GM19239 (cell line): ENCODE results near the gene TLCD4.

Experiments used
- DNase-seq: peaks from one replicate; pipeline ENCODE4 v3.0.0; 2011; ENCODE audit warnings: low spot score; ENCODE audit not compliant: insufficient read length
- FAIRE-seq: peaks from 2 replicates; lab custom pipeline; 2011; peaks lifted over from hg19 to GRCh38; lab: Jason Lieb, UNC

Gene TLCD4

DNA sequence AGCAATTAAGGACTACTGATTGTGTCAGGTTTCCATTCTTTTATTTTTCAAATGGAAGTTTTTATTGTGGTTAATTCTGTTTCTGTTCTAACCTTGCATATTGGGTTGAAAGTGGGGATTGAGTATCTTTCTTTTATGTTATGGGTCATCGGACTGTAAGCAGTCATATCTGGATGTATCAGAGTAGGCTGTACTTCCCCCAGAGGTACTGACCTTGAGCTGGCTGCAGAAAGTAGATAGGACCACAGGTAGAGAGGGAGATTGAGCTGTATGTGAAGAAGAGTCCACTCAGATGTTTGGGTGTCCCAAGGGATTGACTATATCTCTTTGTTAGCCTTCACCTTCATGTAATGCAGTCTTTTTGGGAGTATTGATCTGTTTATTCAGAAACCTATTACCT lies 23.9 kb upstream of the TLCD4 start:
- peak; percentile 11 for FAIRE-seq

GRCh38 chr1:95094923-95095322 lies 22.2 kb upstream of the TLCD4 start:
- DNase-seq (no peak), FAIRE-seq (no peak)

More for the DNA sequence above, 23.9 kb upstream of the TLCD4 start:
- no peak for DNase-seq

DNA sequence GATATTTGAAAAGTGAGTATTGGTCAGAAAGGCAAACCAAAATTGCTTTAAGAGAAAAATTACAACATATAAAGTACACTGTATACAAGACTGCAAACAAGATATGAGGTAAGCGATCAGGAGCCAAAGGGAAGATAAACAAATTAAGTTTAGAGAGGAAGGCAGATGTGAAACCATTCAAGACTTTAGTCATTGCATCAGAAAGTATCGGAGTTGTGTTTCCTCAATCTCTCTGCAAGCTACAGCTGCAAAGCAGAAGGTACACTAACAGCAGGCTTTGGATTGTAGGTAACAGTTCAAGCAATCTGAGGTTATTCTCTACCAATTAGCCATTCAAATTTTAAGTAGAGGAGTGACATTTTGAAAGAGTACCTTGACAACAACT lies 21.3 kb upstream of the TLCD4 start:
- peak; percentile 30 for DNase-seq
- peak; percentile 74 for FAIRE-seq

GRCh38 chr1:95096218-95096841 lies 20.8 kb upstream of the TLCD4 start:
- DNase-seq (no peak), FAIRE-seq (no peak)

DNA sequence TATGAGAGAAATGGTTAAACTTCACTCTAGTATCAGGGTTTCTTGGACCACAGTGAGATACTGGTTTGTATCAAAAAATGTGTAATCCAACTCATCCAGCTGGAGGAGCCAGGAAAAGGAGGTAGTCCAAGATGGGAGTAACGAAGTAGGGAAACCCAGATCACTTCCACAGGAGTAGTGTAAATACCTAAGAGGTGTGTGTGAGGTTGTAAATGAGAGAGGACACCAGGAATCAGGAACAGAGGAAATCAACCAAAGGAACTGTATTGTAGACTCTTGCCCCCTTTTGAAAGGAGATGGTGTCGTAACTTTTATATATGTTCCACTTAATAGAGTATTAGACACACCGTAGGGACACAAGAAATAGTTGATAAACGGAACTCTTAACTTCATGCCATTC lies 19.7 kb upstream of the TLCD4 start:
- DNase-seq = no peak
- FAIRE-seq = no peak

DNA sequence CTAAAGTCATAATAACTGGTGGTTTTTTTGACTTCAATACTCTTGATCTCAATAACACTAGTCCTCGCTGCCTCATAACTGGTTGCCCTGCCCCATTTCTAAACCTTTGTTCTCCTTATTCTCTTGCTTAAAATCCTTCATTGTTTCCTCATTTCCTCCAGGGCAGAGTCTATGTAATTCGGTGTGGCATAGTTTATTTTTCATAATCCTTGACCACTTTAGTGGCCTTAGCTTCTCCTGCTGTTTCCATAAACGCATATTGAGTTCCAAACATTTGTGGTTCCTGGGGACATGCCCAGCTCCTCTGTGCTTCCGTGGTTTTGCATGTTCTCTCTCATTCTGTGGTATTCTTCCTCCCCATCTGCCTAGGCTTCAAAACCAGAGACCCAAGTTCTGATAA lies 19.0 kb upstream of the TLCD4 start:
- no peak for DNase-seq
- no peak for FAIRE-seq

GRCh38 chr1:95108792-95109191 lies 8.4 kb upstream of the TLCD4 start:
- DNase-seq = no peak
- FAIRE-seq = no peak

- no peak for DNase-seq
- no peak for FAIRE-seq
These were observed 6.1 kb upstream of the TLCD4 start for GRCh38 chr1:95111014-95111413.

- DNase-seq = no peak
- no peak for FAIRE-seq
These were observed 3.5 kb upstream of the TLCD4 start for GRCh38 chr1:95113684-95114083.

- no peak for FAIRE-seq
- no peak for DNase-seq
These were observed 1.4 kb upstream of the TLCD4 start for GRCh38 chr1:95115708-95116137.

DNA sequence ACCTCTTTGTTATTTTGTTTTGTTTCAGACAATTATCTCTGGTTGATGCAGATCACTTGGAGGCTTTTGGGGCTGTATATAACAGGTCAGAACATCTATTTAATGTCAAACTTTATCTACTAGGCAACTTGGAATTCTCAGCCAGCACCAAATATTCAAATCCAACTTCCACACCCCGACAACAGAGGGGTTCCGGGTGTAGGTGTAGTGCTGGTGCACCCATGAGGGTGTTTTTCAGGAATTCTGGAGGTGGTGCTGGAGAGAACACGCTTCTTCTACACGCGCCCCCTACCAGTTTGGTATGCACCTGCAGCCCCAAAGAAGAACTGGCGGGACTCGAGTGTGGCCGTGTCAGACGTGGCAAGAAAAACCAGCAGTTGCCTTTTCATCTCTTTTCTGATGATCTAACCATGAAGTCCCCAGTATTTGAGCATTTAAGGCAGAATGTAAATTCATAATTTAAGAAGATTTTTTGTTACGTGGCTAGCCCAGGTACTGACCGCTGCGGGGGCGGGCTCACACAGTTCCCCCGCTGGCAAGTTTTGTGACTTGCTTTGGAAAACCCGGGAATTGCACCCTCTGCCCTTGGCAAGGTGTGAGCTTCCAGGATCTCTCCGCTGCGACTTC lies 462 bp upstream of the TLCD4 start:
- DNase-seq (peak; percentile 40), FAIRE-seq (no peak)

DNA sequence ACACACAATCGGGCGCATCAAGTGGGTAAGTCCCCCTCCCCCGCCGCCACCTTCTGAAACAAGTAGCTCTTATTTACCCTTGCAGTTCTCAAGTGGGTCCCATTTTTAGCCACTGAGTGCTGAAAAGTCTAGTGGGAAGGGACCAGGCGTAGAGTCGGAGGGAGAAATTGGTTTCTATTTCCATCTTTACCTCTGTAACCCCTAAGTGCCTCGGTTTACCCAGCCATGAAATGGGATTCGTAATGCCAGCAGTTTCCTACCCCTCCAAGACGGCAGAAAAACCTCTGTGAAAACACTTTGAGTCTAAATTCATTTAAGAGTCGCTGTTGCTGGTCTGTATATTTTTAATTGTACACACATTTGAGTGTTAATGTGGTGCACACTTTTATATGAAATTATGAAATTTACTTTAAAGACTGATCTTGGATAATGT lies 928 bp downstream of the TLCD4 start:
- FAIRE-seq (no peak), DNase-seq (no peak)

- FAIRE-seq = no peak
- DNase-seq = no peak
These were observed 1.6 kb downstream of the TLCD4 start for GRCh38 chr1:95118710-95119109.

DNA sequence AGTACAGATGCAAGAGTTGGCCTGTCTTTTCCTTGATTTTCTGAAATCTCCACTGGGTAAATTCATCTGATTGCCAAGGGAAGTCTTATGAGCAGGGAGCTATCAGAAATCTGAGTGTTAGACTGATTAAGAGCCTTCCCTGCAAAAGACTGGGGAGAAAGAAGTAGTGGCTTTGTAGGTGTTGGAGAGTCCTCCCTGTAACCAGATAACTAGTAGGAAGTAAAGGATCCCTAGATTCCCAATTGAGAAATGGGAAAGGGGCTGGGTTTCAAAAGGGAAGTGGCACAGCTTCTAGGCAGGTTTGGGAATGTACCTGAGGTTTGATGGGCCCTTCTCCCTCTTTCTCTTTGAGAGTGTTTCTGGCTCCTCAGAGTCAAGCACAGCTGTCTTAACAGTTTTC lies 2.1 kb downstream of the TLCD4 start:
- DNase-seq (no peak), FAIRE-seq (no peak)

GRCh38 chr1:95122151-95122697 lies 5.1 kb downstream of the TLCD4 start:
- no peak for FAIRE-seq
- no peak for DNase-seq

GRCh38 chr1:95124342-95124741 lies 7.2 kb downstream of the TLCD4 start:
- FAIRE-seq (no peak), DNase-seq (no peak)

GRCh38 chr1:95126366-95126765 lies 9.2 kb downstream of the TLCD4 start:
- FAIRE-seq = no peak
- DNase-seq = no peak

DNA sequence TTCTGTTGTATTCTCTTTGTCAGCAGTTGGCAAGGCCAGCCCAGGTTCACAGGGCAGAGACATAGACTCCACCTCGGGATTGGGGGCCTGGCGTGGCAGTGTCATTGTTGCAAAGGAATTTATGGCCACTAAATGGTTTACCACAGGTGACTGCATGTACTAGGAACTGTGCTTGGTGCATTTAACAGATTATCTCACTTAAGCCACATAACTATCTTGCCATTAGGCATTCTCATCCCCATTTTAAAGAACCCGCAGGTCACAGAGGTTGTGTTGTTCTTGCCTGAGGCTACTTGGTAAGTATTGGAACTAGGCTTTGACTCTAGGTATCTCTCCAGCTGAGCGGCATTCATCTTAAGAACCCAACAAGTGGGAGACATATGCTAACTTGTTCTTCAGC lies 9.7 kb downstream of the TLCD4 start:
- DNase-seq = no peak
- FAIRE-seq = no peak

- no peak for DNase-seq
- no peak for FAIRE-seq
These were observed 10.2 kb downstream of the TLCD4 start for GRCh38 chr1:95127380-95127779.

- no peak for DNase-seq
- no peak for FAIRE-seq
These were observed 15.6 kb downstream of the TLCD4 start for GRCh38 chr1:95132762-95133161.

DNA sequence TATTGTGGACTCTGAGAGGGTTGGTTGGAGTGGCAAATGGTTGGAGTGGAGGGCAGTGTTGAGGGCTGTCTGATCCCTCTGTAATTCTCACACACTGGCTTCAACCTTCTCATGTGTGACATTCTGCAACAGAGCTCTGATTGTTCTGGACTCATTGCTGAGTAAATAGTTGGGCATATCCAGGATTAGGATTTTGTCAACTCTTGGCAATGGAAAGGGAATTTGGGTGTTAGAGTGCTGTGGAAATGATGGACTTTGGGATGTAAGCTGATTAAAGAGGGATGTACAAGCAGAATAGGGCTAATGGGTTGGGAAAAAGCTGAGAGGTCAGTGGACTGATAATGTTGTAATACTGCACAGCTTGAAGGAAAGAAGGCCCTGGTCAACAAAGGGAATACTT lies 16.5 kb downstream of the TLCD4 start:
- FAIRE-seq = no peak

GRCh38 chr1:95138223-95138622 lies 21.1 kb downstream of the TLCD4 start:
- FAIRE-seq (no peak), DNase-seq (no peak)

More for the DNA sequence above, 16.5 kb downstream of the TLCD4 start:
- no peak for DNase-seq
